ENCODE measurements around the gene PASK. TPM values are rescaled to one million over a fixed set of nuclear protein-coding genes. Genes with fewer than 3 reads are reported as not detected.

PASK gene
- total and polyA plus RNA-seq, 12 donors: 0.72 to 8.9 (median 3.6) TPM

- Histone ChIP-seq H3K27ac (peak overlapping the region in 3 of 5 donors; percentile 91 to 92 (median 92)), H3K36me3 (replicated peaks in 1 of 2) (peaks cover 0 to 14% of the 10 kb centered on the region in 2 donors)
- DNase-seq: peak in 2 of 7 donors; percentile 9 to 45
These were observed 46.1 kb downstream of the PASK start for GRCh38 chr2:241103176-241103595.

GRCh38 chr2:241102239-241102803 is 47.0 kb downstream of the PASK start, which contains the start of gene MTERF4:
Gene MTERF4 (minus strand): TSS chr2:241102287. CDS start chr2:241102273, 14 bp downstream.
- 0 to 1% (median 0%) methylated on average over 16 to 56 of the region's 56 CpGs for WGBS, 4 donors
- peak; percentile 86 to 92 (median 89) for DNase-seq
- TF ChIP-seq, protein P1, sequence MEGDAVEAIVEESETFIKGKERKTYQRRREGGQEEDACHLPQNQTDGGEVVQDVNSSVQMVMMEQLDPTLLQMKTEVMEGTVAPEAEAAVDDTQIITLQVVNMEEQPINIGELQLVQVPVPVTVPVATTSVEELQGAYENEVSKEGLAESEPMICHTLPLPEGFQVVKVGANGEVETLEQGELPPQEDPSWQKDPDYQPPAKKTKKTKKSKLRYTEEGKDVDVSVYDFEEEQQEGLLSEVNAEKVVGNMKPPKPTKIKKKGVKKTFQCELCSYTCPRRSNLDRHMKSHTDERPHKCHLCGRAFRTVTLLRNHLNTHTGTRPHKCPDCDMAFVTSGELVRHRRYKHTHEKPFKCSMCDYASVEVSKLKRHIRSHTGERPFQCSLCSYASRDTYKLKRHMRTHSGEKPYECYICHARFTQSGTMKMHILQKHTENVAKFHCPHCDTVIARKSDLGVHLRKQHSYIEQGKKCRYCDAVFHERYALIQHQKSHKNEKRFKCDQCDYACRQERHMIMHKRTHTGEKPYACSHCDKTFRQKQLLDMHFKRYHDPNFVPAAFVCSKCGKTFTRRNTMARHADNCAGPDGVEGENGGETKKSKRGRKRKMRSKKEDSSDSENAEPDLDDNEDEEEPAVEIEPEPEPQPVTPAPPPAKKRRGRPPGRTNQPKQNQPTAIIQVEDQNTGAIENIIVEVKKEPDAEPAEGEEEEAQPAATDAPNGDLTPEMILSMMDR (IDR thresholded peaks at IDR 0.05): peak in 1 of 6 experiments; percentile 12
- peak; percentile 67 to 89 for TF ChIP-seq POLR2A (IDR thresholded peaks at IDR 0.05)
- H3K27me3 ChIP-seq: no peaks in the 10 kb centered on the region
- peak within 1 kb of the TSS; percentile 68 to 98 (median 89) for H3K4me3 ChIP-seq
- intact Hi-C loops (cut with DNase I): no loop called here
- no peaks in the 10 kb centered on the region for H3K9me3 ChIP-seq (replicated peaks in 1 of 3)
- peaks cover 0 to 16% of the 10 kb centered on the region in 2 donors for H3K36me3 ChIP-seq (replicated peaks in 1 of 2)
- peaks cover 8 to 24% of the 10 kb centered on the region in 2 donors for H3K4me1 ChIP-seq (replicated peaks in 1 of 2)
- peak within 1 kb of the TSS; percentile 68 to 92 (median 91) for H3K27ac ChIP-seq

More at GRCh38 chr2:241103176-241103595, 46.1 kb downstream of the PASK start:
- TF ChIP-seq POLR2A (IDR thresholded peaks at IDR 0.05): no peak
- TF ChIP-seq, protein P1 (IDR thresholded peaks at IDR 0.05): no peak
- peaks cover 8 to 24% of the 10 kb centered on the region in 2 donors for H3K4me1 ChIP-seq (replicated peaks in 1 of 2)
- H3K9me3 ChIP-seq (replicated peaks in 1 of 3): no peaks in the 10 kb centered on the region
- peak overlapping the region in 1 of 4 donors; percentile 68 for H3K4me3 ChIP-seq
- intact Hi-C loops (cut with DNase I): no loop called here
- 42 to 58% (median 47%) methylated on average over 5 of the region's 5 CpGs for WGBS, 4 donors
- H3K27me3 ChIP-seq: no peaks in the 10 kb centered on the region

DNA sequence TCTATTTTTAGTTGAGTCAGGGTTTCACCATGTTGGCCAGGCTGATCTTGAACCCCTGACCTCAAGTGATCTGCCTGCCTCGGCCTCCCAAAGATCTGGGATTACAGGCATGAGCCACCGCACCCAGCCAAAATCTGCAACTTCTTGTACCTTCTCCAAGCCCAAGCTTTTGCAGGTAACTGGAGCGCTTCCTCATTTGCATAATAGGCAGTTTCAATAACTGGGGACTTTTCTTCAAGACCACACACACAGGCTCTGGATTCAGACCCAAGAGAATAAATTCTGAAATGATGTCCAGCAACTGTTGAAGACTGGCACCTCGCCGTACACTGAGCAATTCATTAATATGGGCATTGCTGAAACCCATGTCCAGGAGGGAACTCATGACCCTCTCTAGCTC is 50.0 kb downstream of the PASK start:
- no peak overlapping the region for H3K4me3 ChIP-seq
- intact Hi-C loops (cut with DNase I): no loop called here
- H3K27me3 ChIP-seq: no peaks in the 10 kb centered on the region
- no peak for TF ChIP-seq POLR2A (IDR thresholded peaks at IDR 0.05)
- TF ChIP-seq, protein P1 (IDR thresholded peaks at IDR 0.05): no peak
- H3K27ac ChIP-seq: no peak overlapping the region
- peak in 1 of 7 donors; percentile 3 for DNase-seq
- peaks cover 0 to 45% of the 10 kb centered on the region in 2 donors for H3K36me3 ChIP-seq (replicated peaks in 1 of 2)
- 90 to 100% (median 93%) methylated on average over 5 of the region's 5 CpGs for whole genome bisulfite sequencing, 4 donors
- H3K4me1 ChIP-seq (replicated peaks in 1 of 2): peaks cover 8 to 24% of the 10 kb centered on the region in 2 donors
- no peaks in the 10 kb centered on the region for H3K9me3 ChIP-seq (replicated peaks in 1 of 3)

- Histone ChIP-seq H3K4me3 (no peak overlapping the region), H3K4me1 (replicated peaks in 1 of 2) (peaks cover 8 to 15% of the 10 kb centered on the region in 2 donors), H3K27me3 (no peaks in the 10 kb centered on the region), H3K36me3 (replicated peaks in 1 of 2) (peaks cover 0 to 66% of the 10 kb centered on the region in 2 donors), H3K27ac (no peak overlapping the region), H3K9me3 (replicated peaks in 1 of 3) (no peaks in the 10 kb centered on the region)
- TF ChIP-seq POLR2A (IDR thresholded peaks at IDR 0.05): no peak
- TF ChIP-seq, protein P1 (IDR thresholded peaks at IDR 0.05): no peak
- peak in 1 of 7 donors; percentile 1 for DNase-seq
- 89 to 93% (median 91%) methylated on average over 8 of the region's 8 CpGs for WGBS, 4 donors
- intact Hi-C loops (cut with DNase I): no loop called here
These were observed 52.3 kb downstream of the PASK start for GRCh38 chr2:241096979-241097378.
